IMR-90 (cell line): Measurements from ENCODE around the gene DLGAP4. TPM values are rescaled to one million over a fixed set of nuclear protein-coding genes. Genes with fewer than 3 reads are reported as not detected.

Source experiments
- ATAC-seq: fragments of 200-7000 bp; cut with Tn5 transposase; 2 replicates; pipeline ENCODE4 v1.9.1; 2020; ENCODE audit warnings: low read depth, mild to moderate bottlenecking, moderate library complexity
- Bru-seq: library from RNA; stranded (reverse); fragments of 400-500 nt; gene quantifications from one replicate; lab custom pipeline; 2021; lab: Mats Ljungman, UMichigan
- BruChase-seq, 2 experiments: library from RNA; stranded (reverse); fragments of 400-500 nt; gene quantifications; one replicate each; lab custom pipeline; 2021; lab: Mats Ljungman, UMichigan
- BruUV-seq: library from RNA; stranded (reverse); fragments of 400-500 nt; replicated peaks from 2 replicates; lab custom pipeline; 2021; lab: Mats Ljungman, UMichigan
- CTCF ChIA-PET: fragments of 300-600 bp; formaldehyde crosslinking; extraction: SDS; loops from one replicate; lab custom pipeline; 2021; ENCODE audit warnings: antibody characterized with exemption; lab: Yijun Ruan, JAX
- POLR2A ChIA-PET: fragments of 300-600 bp; sonication (Branson Sonifier 250); formaldehyde crosslinking; loops from one replicate; lab custom pipeline; 2022; ENCODE audit warnings: antibody characterized with exemption; ENCODE audit not compliant: unreplicated experiment; lab: Charles Lee
- DNase-seq: peaks from one replicate; pipeline ENCODE4 v3.0.0; 2013
- H2AFZ ChIP-seq: replicated peaks from 2 replicates; pipeline ENCODE3; 2013; ENCODE audit warnings: low read length, mild to moderate bottlenecking; ENCODE audit not compliant: poor library complexity
- H2AK5ac ChIP-seq: 2 replicates; pipeline ENCODE4 v1.6.1; 2013; ENCODE audit warnings: low read depth, low read length, inconsistent platforms
- H2AK9ac ChIP-seq: replicated peaks from 2 replicates; pipeline ENCODE3; 2013; ENCODE audit warnings: mild to moderate bottlenecking, low read depth, low read length, moderate library complexity; ENCODE audit not compliant: poor library complexity
- H2BK120ac ChIP-seq: 2 replicates; pipeline ENCODE4 v1.6.1; 2013; ENCODE audit warnings: low read depth, low read length, inconsistent platforms
- H2BK15ac ChIP-seq: 3 replicates; pipeline ENCODE4 v1.6.1; 2013; ENCODE audit warnings: low read depth, low read length, inconsistent platforms
- H2BK20ac ChIP-seq: 2 replicates; pipeline ENCODE4 v1.6.1; 2013; ENCODE audit warnings: low read depth, mild to moderate bottlenecking, inconsistent platforms, low read length, moderate library complexity
- H2BK5ac ChIP-seq: 2 replicates; pipeline ENCODE4 v1.6.1; 2013; ENCODE audit warnings: mild to moderate bottlenecking, low read depth, low read length, inconsistent platforms; ENCODE audit not compliant: poor library complexity, severe bottlenecking
- H3K14ac ChIP-seq: replicated peaks from 2 replicates; pipeline ENCODE4 v1.6.1; 2013; ENCODE audit warnings: low read depth, low read length, inconsistent platforms
- H3K18ac ChIP-seq: 2 replicates; pipeline ENCODE4 v1.6.1; 2013; ENCODE audit warnings: low read depth, low read length, control low read depth
- H3K23ac ChIP-seq: 2 replicates; pipeline ENCODE4 v1.6.1; 2013; ENCODE audit warnings: low read depth, low read length, inconsistent platforms
- H3K27ac ChIP-seq: 2 replicates; pipeline ENCODE4 v1.5.1; 2013; ENCODE audit warnings: mild to moderate bottlenecking, control low read depth, low read length; ENCODE audit not compliant: insufficient read depth
- H3K27me3 ChIP-seq: 2 replicates; pipeline ENCODE4 v1.6.1; 2013; ENCODE audit warnings: low read length; ENCODE audit not compliant: control insufficient read depth, insufficient read depth
- H3K36me3 ChIP-seq: 2 replicates; pipeline ENCODE4 v1.6.1; 2013; ENCODE audit warnings: low read length, mixed read lengths; ENCODE audit not compliant: control insufficient read depth, insufficient read depth
- H3K4ac ChIP-seq: 2 replicates; pipeline ENCODE4 v1.6.1; 2013; ENCODE audit warnings: low read depth, low read length, inconsistent platforms
- H3K4me1 ChIP-seq: 2 replicates; pipeline ENCODE4 v1.6.1; 2013; ENCODE audit warnings: low read length, mixed read lengths; ENCODE audit not compliant: control insufficient read depth, insufficient read depth
- H3K4me2 ChIP-seq: 2 replicates; pipeline ENCODE4 v1.6.1; 2013; ENCODE audit warnings: low read depth, mild to moderate bottlenecking, control low read depth, low read length, moderate library complexity
- H3K4me3 ChIP-seq: 2 replicates; pipeline ENCODE4 v1.5.1; 2013; ENCODE audit warnings: low read depth, mild to moderate bottlenecking, control low read depth, low read length, moderate library complexity; ENCODE audit not compliant: insufficient read depth
- H3K56ac ChIP-seq: 2 replicates; pipeline ENCODE4 v1.6.1; 2013; ENCODE audit warnings: low read length, inconsistent platforms; ENCODE audit not compliant: insufficient read depth; ENCODE audit errors: extremely low read depth
- H3K79me1 ChIP-seq, 2 experiments: 2 replicates each; pipeline ENCODE4 v1.6.1; 2013; ENCODE audit warnings: low read length in 2 of 2, inconsistent platforms in 1 of 2, low read depth in 1 of 2
- H3K9ac ChIP-seq: 2 replicates; pipeline ENCODE4 v1.6.1; 2013; ENCODE audit warnings: low read depth, low read length, control low read depth
- H3K9me1 ChIP-seq: 2 replicates; pipeline ENCODE4 v1.6.1; 2013; ENCODE audit warnings: low read length, inconsistent platforms; ENCODE audit not compliant: insufficient read depth
- H3K9me3 ChIP-seq: 2 replicates; pipeline ENCODE4 v1.6.1; 2013; ENCODE audit warnings: low read length; ENCODE audit not compliant: control insufficient read depth, insufficient read depth
- H4K20me1 ChIP-seq: 2 replicates; pipeline ENCODE4 v1.6.1; 2013; ENCODE audit warnings: low read length, inconsistent platforms; ENCODE audit not compliant: insufficient read depth
- H4K5ac ChIP-seq: 2 replicates; pipeline ENCODE4 v1.6.1; 2013; ENCODE audit warnings: mild to moderate bottlenecking, low read depth, low read length, control low read depth
- H4K8ac ChIP-seq, 2 experiments: 2 replicates each; pipeline ENCODE4 v1.6.1; 2013; ENCODE audit warnings: low read depth in 2 of 2, low read length in 2 of 2, control low read depth in 1 of 2, inconsistent platforms in 1 of 2
- H4K91ac ChIP-seq: 2 replicates; pipeline ENCODE4 v1.6.1; 2013; ENCODE audit warnings: low read depth, low read length, inconsistent platforms; ENCODE audit not compliant: insufficient read depth
- BHLHE40 ChIP-seq: fragments of 150-350 bp; IDR thresholded peaks from 2 replicates; pipeline ENCODE4 v1.6.1; 2016; ENCODE audit warnings: mild to moderate bottlenecking, low read depth, low read length
- CEBPB ChIP-seq: IDR thresholded peaks from 2 replicates; pipeline ENCODE4 v1.6.1; 2012; ENCODE audit warnings: low read depth, low read length, improper control_type of control experiment
- CHD1 ChIP-seq: IDR thresholded peaks from 2 replicates; pipeline ENCODE4 v1.6.1; 2012; ENCODE audit warnings: low read depth, low read length, improper control_type of control experiment
- ELK1 ChIP-seq: fragments of 150-350 bp; IDR thresholded peaks from 2 replicates; pipeline ENCODE4 v1.6.1; 2016; ENCODE audit warnings: low read depth, mild to moderate bottlenecking, low read length, moderate library complexity, borderline replicate concordance
- FOS ChIP-seq: fragments of 150-350 bp; IDR thresholded peaks from 2 replicates; pipeline ENCODE4 v1.6.1; 2016; ENCODE audit warnings: low read depth, low read length
- MAFK ChIP-seq: IDR thresholded peaks from 2 replicates; pipeline ENCODE4 v1.6.1; 2012; ENCODE audit warnings: low read depth, low read length, improper control_type of control experiment
- MAZ ChIP-seq: IDR thresholded peaks from 2 replicates; pipeline ENCODE4 v1.6.1; 2012; ENCODE audit warnings: low read depth, mild to moderate bottlenecking, low read length, improper control_type of control experiment, moderate library complexity, borderline replicate concordance
- MXI1 ChIP-seq: IDR thresholded peaks from 2 replicates; pipeline ENCODE4 v1.6.1; 2012; ENCODE audit warnings: low read depth, mild to moderate bottlenecking, low read length, moderate library complexity, borderline replicate concordance
- POLR2A ChIP-seq: IDR thresholded peaks from 2 replicates; pipeline ENCODE4 v1.6.1; 2012; ENCODE audit warnings: mild to moderate bottlenecking, low read depth, low read length
- RAD21 ChIP-seq: IDR thresholded peaks from 2 replicates; pipeline ENCODE4 v1.6.1; 2012; ENCODE audit warnings: low read length, improper control_type of control experiment
- RCOR1 ChIP-seq: IDR thresholded peaks from 2 replicates; pipeline ENCODE4 v1.6.1; 2012; ENCODE audit warnings: mild to moderate bottlenecking, low read length, improper control_type of control experiment; ENCODE audit not compliant: insufficient replicate concordance
- RFX5 ChIP-seq: IDR thresholded peaks from 2 replicates; pipeline ENCODE4 v1.8.0; 2012; ENCODE audit warnings: low read depth, mild to moderate bottlenecking, low read length, moderate library complexity
- USF2 ChIP-seq: fragments of 150-350 bp; IDR thresholded peaks from 2 replicates; pipeline ENCODE4 v1.6.1; 2017; ENCODE audit warnings: mild to moderate bottlenecking, antibody characterized with exemption, low read length, low read depth
- WGBS, 2 experiments: methylation state at CpG; one replicate each; pipeline versions ENCODE4 v1.1.5 to v1.1.7; 2013; ENCODE audit warnings: missing lambda C conversion rate in 2 of 2; ENCODE audit not compliant: insufficient read length in 1 of 2; ENCODE audit errors: extremely low coverage in 2 of 2; 5-methylcytosine and 5-hydroxymethylcytosine counted together
- dilution Hi-C: fragments of 300-500 bp; cut with HindIII; formaldehyde crosslinking; loops from one replicate; pipeline ENCODE4 v1.14.3; 2018; ENCODE audit warnings: low sequenced_read_pairs; ENCODE audit not compliant: unreplicated experiment
- in situ Hi-C: fragments of 300-500 bp; cut with MboI; formaldehyde crosslinking; loops from 3 replicates; pipeline ENCODE4 v1.14.3; 2019; ENCODE audit warnings: low sequenced_read_pairs, inconsistent platforms, mixed read lengths
- intact Hi-C: fragments of 100-400 bp; cut with micrococcal nuclease; formaldehyde crosslinking; loops from 2 replicates; pipeline ENCODE4 v1.10.0; 2022
- long read RNA-seq: library from polyadenylated mRNA; unstranded; transcript quantifications from one replicate; pipeline ENCODE4 v2.0.0, GENCODE V29; 2021; ENCODE audit not compliant: unreplicated experiment
- polyA plus RNA-seq, 3 experiments: library from polyadenylated mRNA; depleted of rRNA; stranded (reverse); fragments of >200 nt; gene quantifications; 2 replicates each; pipeline ENCODE4 v1.2.3, GENCODE V29; 2012; ENCODE audit warnings: low replicate concordance in 1 of 3
- total RNA-seq: library from RNA; depleted of rRNA; stranded (reverse); fragments of >200 nt; gene quantifications from 2 replicates; pipeline ENCODE4 v1.2.3, GENCODE V29; 2012; rRNA removed

DLGAP4 gene
- total RNA-seq (27.8 and 32.3 TPM in 2 replicates), polyA plus RNA-seq (2012; rRNA removed) (73.2 and 76.7 TPM in 2 replicates), Bru-seq, nascent RNA (percentile 75 among the genes with signal in this experiment), BruChase-seq, experiment 1, labeled RNA remaining after a 6-hour chase (percentile 84 among the genes with signal in this experiment), BruChase-seq, experiment 2, labeled RNA remaining after a 2-hour chase (percentile 73 among the genes with signal in this experiment)
- polyA plus RNA-seq (2012; cell fraction: cytosol; rRNA removed), result 46.0 and 62.2 TPM in 2 replicates
- polyA plus RNA-seq (2012; cell fraction: nucleus; rRNA removed; ENCODE audit: low replicate concordance), result 93.5 and 119 TPM in 2 replicates
- long read RNA-seq, transcript DLGAP4-202 (7 exons, 2,392 nt), result major isoform, 6 of 47 reads
- long read RNA-seq, partial matches to known transcripts, result 8 of 47 reads
- long read RNA-seq, other reads (novel, unspliced or antisense), result 29 of 47 reads

- Histone ChIP-seq H3K4me2 (no peak within 1 kb of the TSS), H4K5ac (no peak within 1 kb of the TSS), H3K36me3 (no peaks in the 10 kb centered on the region), H2AK5ac (no peak within 1 kb of the TSS), H2BK15ac (no peak within 1 kb of the TSS), H2BK20ac (no peak within 1 kb of the TSS), H3K79me1 (no peaks in the 10 kb centered on the region), H2BK120ac (no peak within 1 kb of the TSS), H3K9ac (no peak within 1 kb of the TSS), H3K4me1 (no peaks in the 10 kb centered on the region), H3K14ac (no peak within 1 kb of the TSS), H3K27ac (no peak within 1 kb of the TSS), H4K20me1 (no peaks in the 10 kb centered on the region), H3K23ac (no peak within 1 kb of the TSS), H4K91ac (no peak within 1 kb of the TSS), H3K27me3 (peaks cover 86% of the 10 kb centered on the region), H2AFZ (no peak within 1 kb of the TSS), H3K4ac (no peak within 1 kb of the TSS), H3K4me3 (no peak within 1 kb of the TSS), H2BK5ac (no peak within 1 kb of the TSS), H3K9me1 (no peaks in the 10 kb centered on the region), H3K56ac (no peak within 1 kb of the TSS), H3K18ac (no peak within 1 kb of the TSS), H3K9me3 (no peaks in the 10 kb centered on the region), H4K8ac (no peak within 1 kb of the TSS), H2AK9ac (no peak within 1 kb of the TSS)
- intact Hi-C loops, result no loop called here
- dilution Hi-C loops, result no loop called here
- POLR2A ChIA-PET, result no interaction called here
- BruUV-seq, result no TSS peak
- in situ Hi-C loops, result no loop called here
- ATAC-seq (no peak), DNase-seq (no peak)
- WGBS, 2 experiments, result 1% methylated on average over 21 of the region's 96 CpGs; no CpG with 5 or more reads in 1 of the 2 experiments
- CTCF ChIA-PET, result no interaction called here
- TF ChIP-seq FOS (no peak), CEBPB (no peak), RAD21 (no peak), MAZ (no peak), POLR2A (no peak), USF2 (no peak), MXI1 (no peak), RFX5 (no peak), ELK1 (no peak), CHD1 (no peak), MAFK (no peak), BHLHE40 (no peak), RCOR1 (no peak)
Observed at GRCh38 chr20:36305602-36306551, at the start of gene DLGAP4. Gene DLGAP4, plus strand, starts transcription at chr20:36306339. Its CDS starts 125,379 bp downstream, at chr20:36431718.
